Measurements from ENCODE around the gene APBA1.

APBA1 gene

DNA sequence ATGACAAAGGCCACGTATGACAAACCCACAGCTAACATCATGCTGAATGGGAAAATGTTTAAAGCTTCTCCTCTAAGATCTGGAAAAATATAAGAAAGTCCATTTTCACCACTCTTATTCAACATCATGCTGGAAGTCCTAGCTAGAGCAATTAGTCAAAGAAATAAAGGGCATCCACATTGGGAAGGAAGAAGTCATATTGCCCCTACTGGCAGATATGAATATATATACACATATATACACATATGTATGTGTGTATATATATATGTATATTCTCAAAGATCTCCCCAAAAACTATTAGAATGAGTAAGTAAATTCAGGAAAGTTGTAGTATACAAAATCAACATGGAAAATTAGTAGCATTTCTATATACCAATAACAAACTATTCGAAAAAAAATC, 17.1 kb downstream of the APBA1 start:
- DNase-seq: no peak

DNA sequence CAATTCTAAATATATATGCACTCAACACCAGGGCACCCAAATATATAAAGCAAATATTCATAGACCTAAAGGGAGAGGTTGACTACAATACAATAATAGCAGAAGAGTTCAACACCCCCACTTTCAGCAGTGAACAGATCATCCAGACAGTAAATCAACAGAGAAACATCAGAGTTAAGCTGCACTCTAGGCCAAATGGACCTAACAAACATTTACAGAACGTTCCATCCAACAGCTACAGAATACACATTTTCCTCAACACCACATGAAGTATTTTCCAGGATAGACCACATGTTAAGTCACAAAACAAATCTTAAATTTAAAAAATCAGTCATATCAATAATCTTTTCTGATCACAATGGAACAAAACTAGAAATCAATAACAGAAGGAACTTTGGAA, 18.9 kb downstream of the APBA1 start:
- DNase-seq: no peak

DNA sequence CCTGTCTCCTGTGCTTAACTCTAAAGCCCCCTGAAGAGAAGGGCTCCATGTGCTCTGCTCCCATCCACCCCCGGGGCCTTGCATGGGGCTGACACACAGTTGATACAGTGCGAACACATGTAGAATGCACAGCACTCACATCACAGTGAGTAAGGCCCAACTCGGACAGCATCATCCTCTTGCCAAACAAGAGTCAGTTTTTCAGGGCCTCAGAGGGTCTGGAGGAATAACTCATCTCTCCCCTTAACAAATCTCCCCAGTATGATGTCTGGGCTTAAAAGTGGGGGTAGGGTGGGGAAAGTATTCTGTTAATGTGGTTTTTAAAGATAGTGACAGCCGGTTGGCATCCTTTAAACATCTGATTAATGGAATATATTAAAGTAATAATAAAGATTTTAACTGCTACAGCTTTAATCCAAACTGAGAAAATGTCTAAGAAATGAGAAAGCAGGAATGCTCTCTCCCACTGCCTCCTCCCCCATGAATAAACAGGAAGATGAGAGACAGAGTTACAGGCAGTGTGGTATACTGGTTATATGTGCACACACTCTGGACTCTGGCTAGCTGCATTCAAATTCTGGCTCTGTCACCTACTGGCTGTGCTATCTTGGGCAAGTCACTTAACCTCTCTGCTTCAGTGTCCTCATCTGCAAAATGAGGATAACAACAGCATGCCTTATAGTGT, 22.5 kb downstream of the APBA1 start:
- no peak for DNase-seq

DNA sequence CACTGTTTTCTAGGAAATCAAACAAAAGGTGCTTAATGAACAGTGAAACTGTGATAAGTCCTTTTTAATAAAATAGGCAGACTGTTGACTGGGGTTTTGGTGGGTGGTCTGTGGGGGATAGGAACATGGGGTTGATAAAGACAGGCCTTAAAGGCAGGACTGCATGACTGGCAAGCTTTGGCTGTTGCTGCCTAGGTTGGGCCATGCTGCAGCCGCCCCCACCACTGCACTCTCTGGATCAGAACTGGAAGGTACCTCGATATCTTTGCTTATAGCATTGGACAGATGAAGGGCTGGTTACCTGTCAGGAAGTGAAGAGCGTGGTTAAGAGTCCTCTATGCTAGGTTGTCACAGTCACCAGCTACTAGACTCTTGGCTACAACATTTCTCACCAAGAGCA, 24.4 kb downstream of the APBA1 start:
- DNase-seq: no peak

DNA sequence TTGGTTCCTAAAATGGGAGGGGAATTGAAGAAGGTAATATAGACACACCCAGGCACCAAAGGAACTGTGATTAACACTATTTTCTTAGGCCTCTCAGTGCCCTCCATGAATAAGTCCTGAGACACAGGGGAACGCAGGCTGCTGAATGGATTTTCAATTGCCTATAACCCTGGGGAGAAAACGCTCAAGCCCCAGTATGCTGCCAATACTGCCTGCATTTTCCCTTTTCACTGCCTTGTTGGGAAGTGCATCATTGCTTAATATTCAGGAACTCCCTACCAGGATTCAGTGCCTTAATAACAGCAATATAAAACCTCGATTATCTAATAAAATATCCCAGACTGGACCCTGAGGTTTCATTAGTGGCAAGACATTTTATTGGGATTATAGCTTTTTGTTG, 25.4 kb downstream of the APBA1 start:
- no peak for DNase-seq

DNA sequence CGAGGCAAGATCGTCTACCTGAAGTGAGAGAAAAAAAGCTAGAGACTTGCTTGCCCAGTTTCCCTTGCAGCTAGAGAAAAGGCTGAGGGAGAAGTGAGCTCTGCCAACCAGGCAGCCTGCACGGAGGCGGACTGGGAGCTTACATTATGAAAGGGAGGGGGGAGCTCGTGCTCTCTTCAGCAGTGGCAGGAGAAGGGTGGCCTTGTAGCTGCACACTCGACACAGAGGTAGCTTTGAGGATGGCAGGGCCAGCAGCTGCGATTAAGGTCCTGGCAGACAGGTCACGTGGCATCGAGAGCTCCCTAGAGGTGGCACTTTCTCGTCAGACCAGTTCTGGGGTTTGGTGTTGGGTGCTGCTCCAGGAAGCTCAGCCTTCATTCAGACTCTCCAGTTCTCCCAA, 26.7 kb downstream of the APBA1 start:
- no peak for DNase-seq

DNA sequence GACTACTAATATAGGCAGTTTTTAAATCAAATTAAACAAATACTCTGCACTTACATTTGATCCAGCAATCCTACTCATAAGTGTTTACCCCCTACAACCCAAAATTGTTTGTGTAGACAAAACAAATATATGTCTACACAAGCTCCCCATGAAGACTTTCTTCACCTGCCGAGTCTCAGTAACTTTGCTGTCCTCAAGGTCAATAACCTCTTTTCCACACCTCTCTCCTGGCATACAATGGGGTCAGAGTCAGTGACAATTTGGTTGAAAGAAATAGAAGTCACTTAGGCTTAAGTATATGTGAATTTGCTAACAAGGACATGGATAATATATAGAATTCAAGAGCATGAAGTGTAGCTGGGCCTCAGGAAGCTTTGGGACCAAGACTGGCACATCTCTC, 29.1 kb downstream of the APBA1 start:
- DNase-seq: no peak

DNA sequence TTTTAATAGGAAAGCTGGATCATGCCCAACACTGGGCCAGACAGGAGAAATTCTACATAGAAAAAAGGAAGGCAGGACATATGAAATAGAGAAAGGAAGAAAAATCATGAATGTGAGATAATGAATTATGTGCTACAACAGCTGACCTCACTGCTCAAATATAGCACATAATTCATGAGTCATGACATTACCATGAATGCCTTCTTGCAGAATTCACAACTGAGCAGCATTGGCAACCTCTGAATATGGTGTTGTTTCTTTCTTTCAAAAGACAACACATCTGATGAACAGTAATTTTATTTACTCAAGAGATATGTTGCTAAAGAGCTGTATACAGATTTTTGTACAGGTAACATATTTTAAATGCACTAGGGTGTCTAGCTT, 34.4 kb downstream of the APBA1 start:
- no peak for DNase-seq

DNA sequence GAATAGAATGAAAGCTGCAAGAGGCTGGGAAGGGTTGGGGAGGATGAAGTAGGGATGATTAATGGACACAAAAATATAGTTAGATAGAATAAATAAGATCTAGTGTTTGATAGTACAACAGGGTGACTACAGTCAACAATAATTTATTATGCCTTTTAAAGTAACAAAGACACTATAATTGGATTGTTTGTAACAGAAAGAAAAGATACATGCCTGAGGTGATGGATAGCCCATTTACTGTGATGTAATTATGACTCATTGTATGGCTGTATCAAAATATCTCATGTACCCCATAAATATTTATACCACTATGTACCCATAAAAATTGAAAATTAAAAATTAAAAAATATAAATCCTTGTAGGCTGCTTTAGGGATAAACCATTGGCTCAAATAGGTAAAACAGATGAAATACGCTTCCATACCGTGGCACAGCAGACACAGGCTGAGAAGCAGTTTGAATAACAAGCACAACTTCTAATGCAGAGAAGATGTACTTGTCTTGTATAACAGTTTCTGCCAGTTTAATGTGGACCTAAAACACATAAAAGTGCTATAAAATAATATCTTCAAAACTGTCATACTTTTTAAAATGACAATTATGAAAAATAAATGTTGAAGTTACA, 34.9 kb downstream of the APBA1 start:
- DNase-seq: no peak

DNA sequence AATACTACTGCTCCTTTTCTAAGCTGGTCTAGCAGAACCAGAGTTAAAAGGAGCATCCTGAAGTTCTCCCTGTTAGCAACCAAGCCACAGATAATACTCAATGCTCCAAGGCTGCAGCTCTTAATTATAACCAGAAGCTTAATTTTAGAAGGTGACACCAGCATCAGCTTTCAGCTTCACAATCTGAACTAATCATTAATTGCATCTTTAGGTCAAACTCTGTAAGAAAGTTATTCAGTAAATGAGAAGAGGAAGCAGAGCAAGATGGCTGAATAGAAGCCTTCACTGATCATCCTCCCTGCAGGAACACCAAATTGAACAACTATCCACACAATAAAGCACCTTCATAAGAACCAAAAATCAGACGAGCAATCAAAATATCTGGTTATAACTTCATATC, 38.5 kb downstream of the APBA1 start:
- no peak for DNase-seq

DNA sequence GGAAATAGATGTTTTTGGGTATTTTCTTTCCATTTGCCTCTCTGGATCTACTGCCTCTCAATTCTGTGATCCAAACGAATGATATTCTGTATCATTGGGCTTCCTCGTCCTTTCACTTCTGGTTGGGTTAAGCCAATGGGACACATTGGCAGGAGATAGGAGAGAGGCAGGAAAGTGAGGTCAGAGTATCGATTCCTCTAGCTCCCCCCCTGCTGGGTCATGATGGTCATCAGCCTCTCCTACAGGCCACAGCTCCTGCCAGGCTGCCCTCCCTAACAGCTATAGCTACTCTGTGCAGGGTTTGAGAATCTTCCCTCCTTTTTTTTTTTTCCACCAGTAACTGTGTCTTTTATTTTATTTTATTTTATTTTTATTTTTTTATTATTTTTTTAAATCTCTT, 39.4 kb downstream of the APBA1 start:
- no peak for DNase-seq

DNA sequence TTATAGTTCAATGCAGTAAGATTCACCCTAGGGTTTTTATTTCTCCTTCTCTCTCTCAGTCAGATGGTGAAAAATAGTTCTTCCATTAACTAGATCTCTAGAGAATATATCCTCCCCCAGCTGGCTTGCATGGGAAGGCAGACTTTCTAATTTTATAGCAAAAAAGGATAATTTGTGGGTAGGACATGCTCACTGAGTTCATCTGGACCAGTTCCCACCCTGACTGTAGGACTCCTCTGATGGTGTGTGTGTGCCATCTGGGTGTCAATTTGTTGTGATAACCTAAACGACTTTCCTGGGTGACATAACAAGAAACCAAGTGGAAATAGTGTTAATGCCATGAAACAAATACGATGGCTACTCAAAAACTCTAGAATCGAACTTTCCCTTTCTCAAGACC, 44.9 kb downstream of the APBA1 start:
- no peak for DNase-seq

DNA sequence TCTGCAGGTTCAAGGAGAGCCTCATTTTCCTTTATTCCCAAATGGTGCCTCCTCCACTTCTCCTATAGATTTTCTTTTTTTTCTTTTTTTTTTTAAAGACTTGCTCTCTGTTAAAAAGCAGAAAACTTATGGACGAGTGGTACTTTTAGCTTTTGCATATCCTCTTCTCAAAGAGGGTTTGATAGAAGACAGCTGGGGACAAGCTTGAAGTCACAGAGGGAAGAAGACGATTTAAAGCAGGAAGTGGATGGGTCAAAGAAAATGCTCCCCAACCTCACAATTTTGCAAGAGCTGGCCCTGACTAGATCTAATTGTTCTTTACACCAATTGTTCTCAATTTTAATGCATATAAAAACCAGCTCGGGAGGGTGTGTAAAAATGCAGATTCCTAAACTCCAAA, 48.9 kb downstream of the APBA1 start:
- no peak for DNase-seq

DNA sequence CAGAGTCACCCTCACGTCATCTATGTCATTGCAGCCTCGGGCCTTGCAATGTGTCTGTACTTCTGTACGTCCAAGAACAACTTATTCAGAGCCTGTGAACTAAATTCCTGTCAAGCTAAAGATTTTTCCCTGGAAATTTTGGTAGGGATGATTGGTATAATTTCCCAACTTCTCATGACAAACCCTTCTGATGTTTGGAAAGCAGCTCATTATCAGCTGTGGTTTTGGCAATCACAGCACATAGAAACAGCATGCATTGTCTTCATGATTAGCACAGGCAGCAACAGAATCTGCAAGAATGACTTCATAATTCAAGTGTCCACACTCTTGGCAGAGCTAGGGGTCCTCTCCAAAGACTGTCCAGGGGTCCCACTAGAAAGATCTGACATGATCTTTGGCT, 49.5 kb downstream of the APBA1 start:
- DNase-seq: no peak

DNA sequence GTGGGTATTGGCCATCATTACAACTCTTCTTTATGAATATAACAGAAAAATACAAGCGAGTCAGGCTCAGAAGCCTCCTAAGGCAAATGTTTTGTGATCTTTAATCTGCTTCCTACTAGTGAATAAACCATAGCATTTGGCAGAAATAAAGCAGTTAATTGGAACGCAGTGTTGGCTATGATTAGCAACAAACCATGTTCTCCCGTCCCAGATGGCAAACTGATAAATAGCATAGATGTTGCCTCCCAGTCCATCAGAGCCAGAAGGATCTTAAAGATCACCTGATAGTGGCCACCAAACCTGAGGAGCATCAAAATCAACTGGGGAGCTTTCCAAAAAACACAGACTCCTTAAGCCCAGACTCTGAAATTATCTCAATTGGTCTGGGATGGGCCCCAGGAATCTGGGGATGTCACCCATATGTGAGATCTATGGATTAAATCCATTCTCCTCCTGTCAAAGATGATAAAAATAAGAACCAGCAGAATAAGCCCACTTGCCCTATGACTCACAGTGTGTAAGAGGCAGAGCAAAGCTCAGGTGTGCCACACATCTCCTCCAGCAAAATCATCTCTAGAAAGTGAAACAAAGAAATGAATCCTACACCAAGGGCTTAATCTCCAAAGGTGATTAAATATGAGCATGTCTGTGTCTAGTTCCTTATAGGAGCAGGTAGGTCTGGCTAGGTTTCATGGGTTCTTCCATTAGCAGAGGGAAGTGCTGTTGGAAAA, 50.3 kb downstream of the APBA1 start:
- no peak for DNase-seq

DNA sequence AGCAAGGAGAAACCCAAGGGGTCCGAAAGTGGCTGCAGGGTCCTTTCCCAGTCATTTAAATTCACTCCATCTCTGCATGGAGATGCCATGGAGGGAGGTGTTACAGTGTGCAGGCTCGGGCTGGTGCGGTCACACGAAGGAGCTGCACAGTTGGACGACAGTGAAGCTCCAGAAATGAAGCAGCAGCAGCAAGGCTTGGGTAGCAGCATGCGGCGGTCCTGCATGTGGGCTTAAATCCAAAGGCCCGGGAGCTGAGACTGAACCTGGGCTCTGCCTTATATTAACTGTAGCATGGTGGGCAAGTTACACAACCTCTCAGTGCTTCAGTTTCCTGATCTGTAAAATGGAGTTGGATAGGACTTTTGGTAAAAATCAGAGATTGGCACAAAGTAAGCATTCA, 51.4 kb downstream of the APBA1 start:
- DNase-seq: no peak

DNA sequence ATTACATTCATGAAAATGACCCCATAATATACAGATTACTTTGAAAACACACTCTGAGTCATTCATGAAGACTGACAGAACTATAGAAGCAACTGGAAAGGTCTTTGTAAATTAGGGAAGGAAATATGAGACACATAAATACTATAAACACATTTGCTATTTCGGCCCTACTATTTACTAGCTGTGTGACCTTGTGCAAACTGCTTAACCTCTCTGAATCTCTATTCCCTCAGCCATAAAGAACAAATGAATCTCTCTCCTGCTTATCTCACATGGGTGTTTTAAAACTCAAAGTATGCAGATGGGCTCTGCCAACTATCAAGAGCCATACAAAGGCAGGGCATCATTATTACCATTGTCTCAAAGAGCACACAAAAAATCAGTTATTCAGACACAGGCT, 52.9 kb downstream of the APBA1 start:
- DNase-seq: no peak

DNA sequence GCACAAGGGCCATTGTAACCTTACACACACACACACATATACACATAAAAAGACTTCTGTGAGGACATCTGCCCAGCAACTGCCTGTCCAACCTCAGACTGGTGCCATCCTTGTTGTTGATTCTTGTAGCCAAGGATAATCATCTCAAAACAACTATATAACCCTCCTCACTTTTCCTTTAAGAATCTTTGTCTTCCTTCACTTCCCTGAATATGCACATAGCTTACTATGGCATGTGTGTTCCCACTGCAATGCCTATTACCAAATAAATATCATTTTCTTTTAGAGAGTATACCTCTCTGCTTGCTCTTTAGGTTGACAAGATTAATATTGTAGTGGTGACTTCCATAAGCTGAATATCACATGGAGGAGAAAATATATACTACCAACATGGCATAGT, 55.2 kb downstream of the APBA1 start:
- DNase-seq: no peak

DNA sequence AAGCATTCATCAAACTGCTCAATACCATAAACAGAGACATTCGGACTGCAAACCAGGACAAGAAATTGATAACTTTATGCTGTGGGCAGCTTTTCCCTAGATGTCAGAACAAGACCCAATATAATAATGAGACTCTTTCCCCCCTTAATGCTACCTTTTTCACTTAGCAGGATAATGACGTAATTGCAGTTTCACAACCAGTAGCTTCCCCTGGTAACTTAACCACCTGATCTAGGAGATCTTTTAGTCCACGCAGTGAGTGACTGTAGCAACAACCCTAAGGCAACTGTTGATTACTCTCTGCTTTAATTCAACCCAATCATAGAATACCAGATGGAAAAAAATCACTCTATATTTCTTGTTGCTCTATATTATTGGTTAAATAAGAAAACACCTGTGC, 56.3 kb downstream of the APBA1 start:
- no peak for DNase-seq

DNA sequence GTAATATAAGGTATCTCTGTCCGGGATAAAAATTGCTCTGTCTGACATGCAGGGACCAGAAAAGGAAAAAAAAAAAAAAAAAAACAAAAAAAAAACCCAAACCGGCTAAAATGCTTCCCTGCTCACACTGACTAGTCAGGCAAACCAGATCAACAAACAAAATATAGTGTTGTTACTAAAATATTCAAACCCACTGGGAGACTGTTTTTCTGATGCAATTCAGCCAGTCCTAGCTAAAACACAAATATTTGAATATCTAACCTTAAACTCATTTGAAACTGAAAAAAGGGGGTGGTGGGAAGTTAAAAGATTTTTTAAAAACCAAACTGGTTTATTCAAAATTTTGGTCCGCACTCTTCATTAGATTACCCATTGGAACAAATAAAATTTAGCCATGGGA, 61.0 kb downstream of the APBA1 start:
- no peak for DNase-seq

DNA sequence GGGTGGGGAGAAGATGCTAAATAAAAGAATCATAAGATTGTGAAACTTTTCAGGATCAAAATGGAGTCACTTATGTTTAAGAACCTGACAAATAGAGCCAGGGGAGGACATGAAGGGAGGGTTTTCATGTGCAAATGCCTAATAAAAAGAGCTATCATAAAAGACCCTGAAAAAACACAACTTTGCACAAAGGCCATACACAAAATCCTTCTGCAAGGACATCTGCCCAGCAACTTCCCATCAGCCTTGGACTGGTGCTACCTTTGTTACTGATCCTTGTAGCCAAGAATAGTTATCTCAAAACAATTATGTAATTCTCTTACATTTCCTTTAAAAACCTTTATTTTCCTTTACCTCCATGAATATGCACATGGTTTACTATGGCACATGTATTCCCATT, 63.0 kb downstream of the APBA1 start:
- DNase-seq: no peak

DNA sequence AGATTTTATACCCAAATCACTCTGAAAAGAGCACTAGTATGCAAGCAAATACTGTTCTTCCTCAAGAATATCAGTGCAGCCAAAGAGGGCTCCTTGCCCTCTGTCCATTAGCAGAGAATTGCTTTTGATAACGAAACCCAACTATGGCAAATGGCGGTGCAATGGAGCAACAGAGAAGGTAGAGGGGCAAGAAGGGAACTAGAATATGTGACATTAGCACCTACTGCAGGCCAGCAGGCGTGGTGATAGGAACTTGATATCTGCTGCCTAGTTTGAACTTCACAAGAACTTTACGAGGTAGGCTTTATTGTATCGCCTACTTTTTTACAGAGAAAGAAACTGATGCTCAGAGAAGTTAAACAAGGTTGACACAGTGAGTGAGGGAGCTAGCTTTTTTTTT, 66.1 kb downstream of the APBA1 start:
- DNase-seq: no peak

DNA sequence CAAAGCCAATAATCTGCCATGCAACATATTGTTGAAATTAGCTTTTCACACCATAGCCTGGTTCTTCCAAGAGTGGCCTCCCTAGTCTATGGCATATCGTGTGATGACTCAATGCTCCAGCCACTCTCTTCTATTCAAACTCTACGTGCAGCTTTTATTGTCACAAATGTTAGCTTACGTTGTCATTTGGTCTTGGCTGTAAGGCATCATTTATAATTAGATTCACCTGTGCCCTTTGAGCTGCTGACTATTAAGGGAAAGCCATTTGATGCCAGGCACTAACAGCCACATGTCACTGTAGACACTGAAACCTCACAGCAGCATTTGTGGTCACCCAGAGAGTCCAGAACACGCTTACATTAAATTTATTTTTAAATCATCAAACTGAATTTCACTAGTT, 66.8 kb downstream of the APBA1 start:
- DNase-seq: no peak

DNA sequence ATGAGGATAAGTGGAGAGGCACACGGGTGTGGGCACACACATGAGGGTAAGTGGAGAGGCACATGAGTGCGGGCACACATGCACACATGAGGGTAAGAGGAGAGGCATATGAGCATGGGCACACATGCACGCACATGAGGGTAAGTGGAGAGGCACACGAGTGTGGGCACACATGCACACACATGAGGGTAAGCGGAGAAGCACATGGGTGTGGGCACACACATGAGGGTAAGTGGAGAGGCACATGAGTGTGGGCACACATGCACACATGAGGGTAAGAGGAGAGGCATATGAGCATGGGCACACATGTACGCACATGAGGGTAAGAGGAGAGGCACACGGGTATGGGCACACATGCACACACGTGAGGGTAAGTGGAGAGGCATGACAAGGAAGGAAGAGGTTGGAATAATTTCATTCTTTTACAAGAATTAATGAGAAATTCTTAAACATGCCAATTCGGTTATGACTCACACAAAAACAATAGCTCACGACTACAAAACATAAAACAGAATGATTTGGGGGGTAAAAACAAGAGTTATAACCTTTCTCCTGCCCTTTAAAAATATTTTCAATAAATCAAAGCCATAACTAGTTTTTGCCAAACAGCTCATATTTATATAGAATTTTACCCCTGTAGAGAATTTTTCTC, 67.5 kb downstream of the APBA1 start:
- no peak for DNase-seq

Data from eye (tissue), 1 donor.